NOMO-1 treated with DMSO at 0.1 percent for 48 hours (cell line): Measurements from ENCODE around the gene GNE.
"Not testable (repeated sequence)": the region's sequence is repeated elsewhere in the genome, so short reads cannot be mapped to it uniquely, and the experiment has no call there.

Source experiments
- DNase-seq: peaks from one replicate; lab custom pipeline; 2025; ENCODE audit not compliant: unreplicated experiment; lab: John Stamatoyannopoulos, UW

Gene GNE

GRCh38 chr9:36258208-36258995 lies at the start of gene GNE:
TSS of gene GNE (minus strand) at chr9:36258448. CDS start at chr9:36249355, 9,093 bp downstream.
- DNase-seq, result peak; percentile 97

GRCh38 chr9:36306471-36307306 lies 48.4 kb upstream of the GNE start:
- no peak for DNase-seq

GRCh38 chr9:36304366-36304765 lies 46.1 kb upstream of the GNE start:
- not testable (repeated sequence) for DNase-seq

- DNase-seq, result no peak
Observed at GRCh38 chr9:36301227-36301626, 43.0 kb upstream of the GNE start.

GRCh38 chr9:36298566-36298965 lies 40.3 kb upstream of the GNE start:
- no peak for DNase-seq

- no peak for DNase-seq
Observed at GRCh38 chr9:36297798-36298197, 39.5 kb upstream of the GNE start.

GRCh38 chr9:36294996-36295395 lies 36.7 kb upstream of the GNE start:
- DNase-seq, result not testable (repeated sequence)

GRCh38 chr9:36293918-36294317 lies 35.7 kb upstream of the GNE start:
- no peak for DNase-seq

GRCh38 chr9:36293171-36293570 lies 34.9 kb upstream of the GNE start:
- no peak for DNase-seq

- no peak for DNase-seq
Observed at GRCh38 chr9:36292641-36293040, 34.4 kb upstream of the GNE start.

GRCh38 chr9:36290996-36291395 lies 32.7 kb upstream of the GNE start:
- no peak for DNase-seq

- no peak for DNase-seq
Observed at GRCh38 chr9:36289836-36290435, 31.7 kb upstream of the GNE start.

GRCh38 chr9:36288070-36288469 lies 29.8 kb upstream of the GNE start:
- DNase-seq, result no peak

- DNase-seq, result no peak
Observed at GRCh38 chr9:36286388-36286787, 28.1 kb upstream of the GNE start.

- no peak for DNase-seq
Observed at GRCh38 chr9:36284226-36284625, 26.0 kb upstream of the GNE start.

GRCh38 chr9:36282275-36282674 lies 24.0 kb upstream of the GNE start:
- DNase-seq, result no peak

- DNase-seq, result no peak
Observed at GRCh38 chr9:36280989-36281388, 22.7 kb upstream of the GNE start.

- DNase-seq, result no peak
Observed at GRCh38 chr9:36278243-36278642, 20.0 kb upstream of the GNE start.

- DNase-seq, result no peak
Observed at GRCh38 chr9:36276781-36277181, 18.5 kb upstream of the GNE start.

GRCh38 chr9:36276254-36276653 lies 18.0 kb upstream of the GNE start:
- DNase-seq, result no peak

GRCh38 chr9:36275060-36275459 lies 16.8 kb upstream of the GNE start:
- no peak for DNase-seq

- DNase-seq, result not testable (repeated sequence)
Observed at GRCh38 chr9:36273354-36273753, 15.1 kb upstream of the GNE start.
